ENCODE results near the gene ZDHHC3.

Gene ZDHHC3, protein sequence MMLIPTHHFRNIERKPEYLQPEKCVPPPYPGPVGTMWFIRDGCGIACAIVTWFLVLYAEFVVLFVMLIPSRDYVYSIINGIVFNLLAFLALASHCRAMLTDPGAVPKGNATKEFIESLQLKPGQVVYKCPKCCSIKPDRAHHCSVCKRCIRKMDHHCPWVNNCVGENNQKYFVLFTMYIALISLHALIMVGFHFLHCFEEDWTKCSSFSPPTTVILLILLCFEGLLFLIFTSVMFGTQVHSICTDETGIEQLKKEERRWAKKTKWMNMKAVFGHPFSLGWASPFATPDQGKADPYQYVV

DNA sequence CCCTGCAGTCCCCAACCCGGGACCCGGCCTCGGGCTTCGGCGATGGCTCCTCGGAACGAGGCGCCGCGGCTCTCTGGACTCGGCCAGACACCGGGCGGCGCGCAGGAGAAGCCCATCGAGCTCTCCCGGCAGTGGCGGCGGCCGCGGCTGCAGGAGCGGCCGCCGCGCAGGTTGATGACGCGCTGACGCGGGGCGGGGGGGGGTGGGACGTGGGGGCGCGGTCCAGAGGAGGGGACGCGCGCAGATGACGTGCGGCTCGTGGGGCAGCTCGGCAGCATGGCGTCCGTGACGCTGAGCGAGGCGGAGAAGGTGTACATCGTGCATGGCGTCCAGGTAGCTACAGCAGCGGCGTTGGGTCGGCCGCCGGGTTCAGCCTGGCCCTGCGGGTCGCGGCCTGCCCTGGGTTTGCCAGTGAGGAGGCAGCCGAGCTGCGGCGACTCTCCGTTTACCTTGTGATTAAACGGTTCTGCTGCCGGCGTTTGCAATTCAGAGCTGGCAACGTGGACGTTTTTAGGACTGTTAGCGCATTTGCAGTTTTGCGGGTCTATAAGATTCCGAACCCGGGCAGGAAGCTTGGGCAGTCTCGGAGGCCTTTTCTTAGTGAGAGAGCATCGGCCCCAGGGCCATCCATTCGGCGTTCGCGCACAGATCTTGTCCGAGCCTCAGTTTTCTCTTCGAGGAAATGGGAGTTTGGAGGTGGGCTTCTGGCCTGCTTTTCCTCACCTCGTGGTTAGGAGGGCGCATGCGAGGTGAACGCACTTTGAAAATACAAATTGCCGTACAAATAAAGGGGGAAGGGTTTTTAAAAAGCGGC lies at the start of gene ZDHHC3, which contains the start of gene EXOSC7:
TSS of gene ZDHHC3 (minus strand) at position 173 of the 814 bp plus-strand sequence. CDS start 16,738 bp downstream, outside the sequence.
TSS of gene EXOSC7 (plus strand) at position 243 of the 814 bp plus-strand sequence. CDS start at position 277, 34 bp downstream.
- TF ChIP-seq, protein P1, sequence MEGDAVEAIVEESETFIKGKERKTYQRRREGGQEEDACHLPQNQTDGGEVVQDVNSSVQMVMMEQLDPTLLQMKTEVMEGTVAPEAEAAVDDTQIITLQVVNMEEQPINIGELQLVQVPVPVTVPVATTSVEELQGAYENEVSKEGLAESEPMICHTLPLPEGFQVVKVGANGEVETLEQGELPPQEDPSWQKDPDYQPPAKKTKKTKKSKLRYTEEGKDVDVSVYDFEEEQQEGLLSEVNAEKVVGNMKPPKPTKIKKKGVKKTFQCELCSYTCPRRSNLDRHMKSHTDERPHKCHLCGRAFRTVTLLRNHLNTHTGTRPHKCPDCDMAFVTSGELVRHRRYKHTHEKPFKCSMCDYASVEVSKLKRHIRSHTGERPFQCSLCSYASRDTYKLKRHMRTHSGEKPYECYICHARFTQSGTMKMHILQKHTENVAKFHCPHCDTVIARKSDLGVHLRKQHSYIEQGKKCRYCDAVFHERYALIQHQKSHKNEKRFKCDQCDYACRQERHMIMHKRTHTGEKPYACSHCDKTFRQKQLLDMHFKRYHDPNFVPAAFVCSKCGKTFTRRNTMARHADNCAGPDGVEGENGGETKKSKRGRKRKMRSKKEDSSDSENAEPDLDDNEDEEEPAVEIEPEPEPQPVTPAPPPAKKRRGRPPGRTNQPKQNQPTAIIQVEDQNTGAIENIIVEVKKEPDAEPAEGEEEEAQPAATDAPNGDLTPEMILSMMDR (conservative IDR thresholded peaks at IDR 0.05; ENCODE audit: low read length) = no peak
- DNase-seq (ENCODE audit: low read depth) = peak; percentile 82
- peak within 1 kb of the TSS; percentile 93 for H3K4me3 ChIP-seq (ENCODE audit: low read length)

DNA sequence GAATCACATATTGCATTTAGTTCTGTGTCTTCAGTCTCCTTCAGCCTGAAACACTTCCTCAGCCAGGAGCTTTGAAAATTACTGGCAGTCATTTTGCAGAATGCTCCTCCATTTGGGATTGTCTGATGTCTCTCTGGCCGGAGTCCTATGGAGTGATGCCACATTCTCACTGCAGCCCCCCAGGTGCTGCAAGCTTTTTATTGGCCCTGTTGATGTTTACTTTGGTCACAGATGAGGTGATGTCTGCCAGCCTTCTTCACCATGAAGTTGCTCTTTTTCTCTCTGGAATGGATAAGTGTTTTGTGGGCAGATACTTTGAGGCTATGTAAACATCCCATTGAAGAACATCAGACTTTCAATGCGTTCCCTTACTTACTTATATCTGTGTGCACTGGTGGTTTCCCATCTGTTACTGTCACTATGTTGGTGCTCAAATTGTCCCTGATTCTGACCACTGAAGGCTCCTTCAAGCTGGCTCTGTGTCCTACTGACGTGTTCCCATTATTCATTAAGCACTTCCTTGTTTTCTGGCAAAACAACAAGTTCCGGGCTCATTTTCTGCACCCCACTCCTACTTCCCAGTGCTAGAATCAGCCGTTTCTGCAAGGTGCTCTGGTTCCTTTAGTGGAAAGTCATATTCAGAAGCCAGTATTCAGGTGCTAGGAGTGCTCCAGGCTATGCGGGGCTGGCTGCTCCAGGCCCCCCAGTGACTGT lies 48.7 kb upstream of the ZDHHC3 start:
- TF ChIP-seq, protein P1 (conservative IDR thresholded peaks at IDR 0.05; ENCODE audit: low read length) = no peak
- DNase-seq (ENCODE audit: low read depth) = no peak
- no peak overlapping the region for H3K4me3 ChIP-seq (ENCODE audit: low read length)

DNA sequence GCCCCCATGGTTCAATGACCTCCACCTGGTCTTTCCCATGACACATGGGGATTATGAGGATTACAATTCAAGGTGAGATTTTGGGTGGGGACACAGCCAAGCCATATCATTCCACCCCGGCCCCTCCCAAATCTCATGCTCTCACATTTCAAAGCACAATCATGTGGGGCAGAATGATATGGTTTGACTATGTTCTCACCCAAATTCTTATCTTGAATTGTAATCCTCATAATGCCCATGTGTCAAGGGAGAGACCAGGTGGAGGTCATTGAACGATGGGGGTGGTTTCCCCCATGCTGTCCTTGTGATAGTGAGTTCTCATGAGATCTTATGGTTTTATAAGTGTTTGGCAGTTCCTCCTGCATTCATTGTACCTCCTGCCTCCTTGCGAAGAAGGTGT lies 47.7 kb upstream of the ZDHHC3 start:
- no peak for DNase-seq (ENCODE audit: low read depth)
- H3K4me3 ChIP-seq (ENCODE audit: low read length) = no peak overlapping the region
- TF ChIP-seq, protein P1 (conservative IDR thresholded peaks at IDR 0.05; ENCODE audit: low read length) = no peak

DNA sequence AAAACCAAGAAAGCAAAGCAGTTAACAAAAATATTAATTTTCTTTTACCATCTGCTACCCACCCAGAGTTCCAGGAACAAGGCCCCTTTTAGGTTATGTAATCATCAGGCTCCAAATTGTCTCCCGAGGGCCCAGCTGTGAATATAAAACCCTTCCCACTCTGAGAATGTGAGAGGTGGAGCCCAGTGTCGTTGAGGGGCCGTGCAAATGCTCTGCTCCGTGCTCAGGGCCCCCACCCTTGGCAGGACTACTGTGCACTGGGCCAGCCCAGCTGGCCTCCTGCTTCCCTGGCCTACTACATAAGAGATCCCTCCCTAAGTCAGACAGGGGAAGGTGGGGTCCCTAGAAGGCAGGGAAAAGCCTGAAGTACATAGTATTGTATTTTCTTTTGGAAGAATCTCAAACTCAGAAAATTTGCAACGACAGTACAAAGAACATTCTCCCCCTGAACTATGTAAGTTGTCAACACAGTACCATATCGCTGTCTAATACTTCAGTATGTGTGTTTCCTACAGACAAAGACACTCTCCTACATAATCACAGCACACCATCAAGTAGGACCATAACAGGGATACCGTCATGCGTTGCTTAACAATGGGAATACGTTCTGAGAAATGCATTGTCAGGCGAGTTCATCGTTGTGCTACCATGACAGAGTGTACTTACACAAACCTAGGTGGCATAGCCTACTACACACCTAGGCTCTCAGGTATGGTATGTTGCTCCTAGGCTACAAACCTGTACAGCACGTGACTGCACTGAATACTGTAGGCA lies 45.7 kb upstream of the ZDHHC3 start:
- no peak overlapping the region for H3K4me3 ChIP-seq (ENCODE audit: low read length)
- TF ChIP-seq, protein P1 (conservative IDR thresholded peaks at IDR 0.05; ENCODE audit: low read length) = no peak
- no peak for DNase-seq (ENCODE audit: low read depth)

DNA sequence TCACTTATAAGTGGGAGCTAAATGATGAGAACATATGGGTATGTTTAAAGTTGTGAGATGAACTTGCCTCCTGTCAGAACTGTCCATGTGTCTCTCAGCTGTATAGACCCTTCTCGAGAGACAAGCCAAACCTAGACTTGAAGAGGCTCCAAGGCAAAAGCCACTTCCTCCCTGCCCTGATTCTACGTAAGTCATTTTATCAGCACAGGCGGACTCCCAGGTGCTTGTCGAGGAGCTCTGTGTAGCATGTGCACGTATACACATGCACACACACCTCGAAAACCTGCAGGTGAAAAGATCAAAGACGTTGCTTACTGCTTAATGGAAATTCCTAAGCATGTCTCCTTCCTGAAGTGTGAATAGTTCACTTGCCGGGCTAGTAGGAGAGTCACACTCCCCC lies 44.6 kb upstream of the ZDHHC3 start:
- no peak for DNase-seq (ENCODE audit: low read depth)
- TF ChIP-seq, protein P1 (conservative IDR thresholded peaks at IDR 0.05; ENCODE audit: low read length) = no peak
- no peak overlapping the region for H3K4me3 ChIP-seq (ENCODE audit: low read length)

DNA sequence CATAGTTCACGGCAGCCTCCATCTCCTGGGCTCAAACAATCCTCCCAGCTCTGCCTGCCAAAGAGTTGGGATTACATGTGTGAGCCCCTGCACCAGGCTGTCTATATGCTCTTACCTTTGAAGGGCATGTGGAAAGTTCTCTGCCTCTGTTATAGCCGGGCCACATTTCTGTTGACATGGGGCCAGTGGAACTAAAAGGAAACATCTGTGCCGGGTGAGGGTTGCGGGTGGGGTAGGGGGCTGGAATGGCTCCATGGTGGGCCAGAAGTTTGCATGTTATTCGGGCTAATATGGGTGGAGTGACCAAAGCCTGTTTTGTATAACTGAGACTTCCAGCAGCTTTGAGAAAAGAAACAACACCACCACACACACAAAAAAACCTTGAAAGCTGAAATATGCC lies 41.8 kb upstream of the ZDHHC3 start:
- TF ChIP-seq, protein P1 (conservative IDR thresholded peaks at IDR 0.05; ENCODE audit: low read length) = no peak
- no peak overlapping the region for H3K4me3 ChIP-seq (ENCODE audit: low read length)
- DNase-seq (ENCODE audit: low read depth) = peak; percentile 36

All from AG10803 (cell line).